Mucosa of descending colon (tissue), 3 donors: ENCODE results near the gene SLC8A2. TPM values are rescaled to one million over a fixed set of nuclear protein-coding genes. Genes with fewer than 3 reads are reported as not detected.

Experiments
- ATAC-seq: fragments of 200-7000 bp; cut with Tn5 transposase; one replicate; pipeline ENCODE4 v1.9.1; 2020; ENCODE audit warnings: mild to moderate bottlenecking, moderate library complexity
- DNase-seq, 3 donors: peaks; one replicate each; pipeline ENCODE4 v3.0.0-alpha.2; 2020
- H3K36me3 ChIP-seq: fragments of 200-600 bp; one replicate; pipeline ENCODE4 v1.8.0; 2021; ENCODE audit warnings: low read depth, mild to moderate bottlenecking
- H3K4me1 ChIP-seq: fragments of 200-600 bp; one replicate; pipeline ENCODE4 v1.8.0; 2021; ENCODE audit warnings: low read depth, mild to moderate bottlenecking
- H3K4me3 ChIP-seq: fragments of 200-600 bp; one replicate; pipeline ENCODE4 v1.8.0; 2021; ENCODE audit warnings: mild to moderate bottlenecking
- H3K9me3 ChIP-seq: fragments of 200-600 bp; one replicate; pipeline ENCODE4 v1.8.0; 2021; ENCODE audit warnings: mild to moderate bottlenecking
- CTCF ChIP-seq: fragments of 200-600 bp; IDR thresholded peaks from one replicate; pipeline ENCODE4 v1.8.0; 2022; ENCODE audit warnings: antibody characterized with exemption, mild to moderate bottlenecking
- intact Hi-C, 2 donors: fragments of 100-400 bp; cut with DNase I in 1 of 2; cut with micrococcal nuclease in 1 of 2; formaldehyde crosslinking; loops; one replicate each; pipeline versions ENCODE4 v1.11.0 to v1.11.1; 2022; cut with DNase I, micrococcal nuclease
- total RNA-seq, 3 donors: library from RNA; stranded (reverse); fragmentation: NEBNext Ultra II Directional in 2 of 3; extraction: Animal tissue kit (Norgen Biotek cat#: 25700) in 2 of 3; gene quantifications; one replicate each; pipeline versions ENCODE4 v1.2.1 to v1.2.4, GENCODE V29; 2021 to 2023
- donor health status: DM: no; HTN: no; CAD: no; lungs with moderate emphysema.
- donor health status: DM: no; HTN: no; CAD: no.
- donor health status: DM: no; HTN: yes; CAD: no.

Gene SLC8A2
- total RNA-seq, 3 donors from 2014 or later: 0.75 to 17.5 (median 2.1) TPM

DNA sequence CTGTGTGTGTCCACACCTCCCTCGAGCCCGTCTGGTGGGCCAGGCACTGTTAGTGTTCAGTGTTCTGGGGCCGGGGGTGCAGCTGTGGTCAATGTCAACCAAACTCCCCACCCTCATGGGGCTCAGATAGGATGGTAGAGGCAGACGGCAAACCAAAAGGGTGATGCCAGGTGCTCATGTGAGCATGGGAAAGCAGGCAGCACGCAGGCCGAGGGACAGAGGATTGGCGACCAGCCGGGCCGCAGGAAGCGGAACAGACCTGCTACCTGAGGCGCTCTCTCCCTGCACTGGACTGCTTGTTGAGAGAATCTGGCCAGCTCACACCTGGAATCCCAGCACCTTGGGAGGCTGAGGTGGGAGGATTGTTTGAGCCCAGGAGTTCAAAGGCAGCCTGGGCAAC is 93.4 kb downstream of the SLC8A2 start:
- intact Hi-C loops: no loop called here
- no peak for DNase-seq
- no peaks in the 10 kb centered on the region for H3K4me1 ChIP-seq
- no peak overlapping the region for H3K4me3 ChIP-seq
- H3K36me3 ChIP-seq: no peaks in the 10 kb centered on the region
- no peaks in the 10 kb centered on the region for H3K9me3 ChIP-seq
- no peak for ATAC-seq
- no peak for TF ChIP-seq CTCF

Other genes with a start within 250 kb of the SLC8A2 start
- 10 to 100 TPM; 18.3 to 24.9 (median 22.8) TPM for gene BBC3, start 240.7 kb downstream of the SLC8A2 start, total RNA-seq
- 10 to 100 TPM; 33.3 to 46.9 (median 38.7) TPM for gene CCDC9, start 215.4 kb downstream of the SLC8A2 start, total RNA-seq
- gene INAFM1, start 197.0 kb downstream of the SLC8A2 start, total RNA-seq: 10 to 100 TPM; 14.7 to 28.9 (median 16.7) TPM
- 10 to 100 TPM in 1 of 3 donors, 1 to 10 TPM in 2; 5.1 to 13.5 (median 7.9) TPM for gene C5AR1, start 162.0 kb downstream of the SLC8A2 start, total RNA-seq
- 1 to 10 TPM in 2 of 3 donors, under 1 TPM in 1; 0.29 to 1.6 (median 1.4) TPM for gene C5AR2, start 139.7 kb downstream of the SLC8A2 start, total RNA-seq
- gene DHX34, start 122.6 kb downstream of the SLC8A2 start, total RNA-seq: 10 to 100 TPM in 2 of 3 donors, 1 to 10 TPM in 1; 8.7 to 12.3 (median 11.0) TPM
- 10 to 100 TPM in 1 of 3 donors, 1 to 10 TPM in 2; 2.1 to 11.6 (median 4.2) TPM for gene MEIS3, start 52.4 kb downstream of the SLC8A2 start, total RNA-seq
- 1 to 10 TPM; 5.5 to 8.9 (median 8.9) TPM for gene KPTN, start 12.3 kb upstream of the SLC8A2 start, total RNA-seq
- 100 to 1,000 TPM; 109 to 145 (median 124) TPM for gene NAPA, start 43.2 kb upstream of the SLC8A2 start, total RNA-seq
- gene ZNF541, start 101.3 kb upstream of the SLC8A2 start, total RNA-seq: under 1 TPM in 1 of 3 donors, not detected in 2; 0.22 TPM
- 10 to 100 TPM; 18.1 to 19.7 (median 18.5) TPM for gene BICRA, start 137.2 kb upstream of the SLC8A2 start, total RNA-seq
- 100 to 1,000 TPM in 1 of 3 donors, 10 to 100 TPM in 2; 10.8 to 108 (median 30.3) TPM for gene EHD2, start 241.5 kb upstream of the SLC8A2 start, total RNA-seq